ENCODE data around the gene TADA1.
"Not testable (repeated sequence)": the region's sequence is repeated elsewhere in the genome, so short reads cannot be mapped to it uniquely, and the experiment has no call there.

The TADA1 gene

DNA sequence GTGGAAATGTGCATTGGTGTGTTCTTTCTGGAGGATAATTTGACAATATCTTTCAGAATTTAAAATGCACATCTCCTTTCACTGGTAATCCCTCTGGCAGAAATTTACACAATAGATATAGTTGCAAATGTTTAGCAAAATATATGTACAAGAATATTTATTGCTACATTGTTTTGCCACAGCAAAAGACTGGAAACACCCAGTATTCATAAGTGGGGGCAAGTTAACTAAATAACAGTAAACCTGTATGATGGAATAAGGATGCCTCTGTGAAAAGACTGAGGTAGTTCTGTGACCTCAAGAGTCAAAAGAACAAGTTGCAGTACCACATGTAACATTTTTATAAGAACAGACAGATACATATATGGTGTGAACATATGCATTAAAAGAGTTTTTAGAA lies 13.7 kb upstream of the TADA1 start:
- no peak for ATAC-seq

DNA sequence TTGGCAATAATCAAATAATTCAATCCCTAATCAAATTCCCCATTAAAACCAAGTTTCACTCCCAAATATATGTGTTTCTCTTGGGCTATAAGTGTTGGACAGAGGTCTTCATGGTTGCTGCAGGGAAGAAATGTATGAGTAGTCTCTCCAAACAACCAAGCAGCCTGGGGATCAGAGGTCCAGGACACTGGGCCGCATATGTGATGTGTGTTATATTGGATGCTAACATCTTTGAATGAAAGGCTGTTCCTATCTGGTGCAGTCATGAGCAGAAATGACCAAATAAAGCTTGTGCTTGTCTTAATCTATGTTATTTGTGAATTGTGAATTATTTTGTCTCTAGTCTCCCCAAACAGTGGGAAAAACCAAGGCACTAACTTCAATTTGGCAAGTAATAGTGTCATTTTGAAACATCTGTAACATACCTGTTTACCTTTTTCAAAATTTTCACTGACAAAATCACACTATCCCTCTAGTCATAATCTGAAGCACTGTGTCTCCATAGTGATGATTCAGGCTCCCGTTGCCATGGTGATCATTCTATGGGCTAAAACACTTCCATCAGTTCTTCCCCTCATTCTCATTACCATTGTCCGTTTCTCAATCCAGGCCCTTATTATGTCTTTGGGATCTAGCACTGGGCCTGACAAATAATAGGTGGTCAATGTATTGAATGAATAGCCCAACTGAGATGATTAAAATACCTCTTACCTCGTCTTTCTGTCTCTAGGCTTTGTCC lies 12.5 kb upstream of the TADA1 start:
- ATAC-seq, result no peak

DNA sequence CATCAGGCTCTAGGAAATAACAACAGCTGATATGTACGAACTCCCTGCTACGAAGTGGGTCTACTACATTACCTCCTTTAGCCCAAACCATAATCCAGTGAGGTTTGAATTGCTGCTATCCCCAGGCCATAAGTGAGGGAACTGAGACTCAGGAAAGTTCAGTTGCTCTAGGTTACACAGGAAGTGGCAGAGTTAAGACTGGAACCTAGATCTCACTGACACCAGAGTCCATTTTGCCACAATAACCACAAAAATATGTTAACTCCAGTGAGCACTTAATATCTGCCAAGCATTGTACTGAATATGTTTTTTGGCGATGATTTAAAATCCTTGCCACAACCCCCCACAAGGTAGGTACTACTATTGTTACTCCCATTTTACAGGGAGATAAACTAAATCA lies 8.9 kb upstream of the TADA1 start:
- peak in 1 of 2 donors; percentile 13 for ATAC-seq

DNA sequence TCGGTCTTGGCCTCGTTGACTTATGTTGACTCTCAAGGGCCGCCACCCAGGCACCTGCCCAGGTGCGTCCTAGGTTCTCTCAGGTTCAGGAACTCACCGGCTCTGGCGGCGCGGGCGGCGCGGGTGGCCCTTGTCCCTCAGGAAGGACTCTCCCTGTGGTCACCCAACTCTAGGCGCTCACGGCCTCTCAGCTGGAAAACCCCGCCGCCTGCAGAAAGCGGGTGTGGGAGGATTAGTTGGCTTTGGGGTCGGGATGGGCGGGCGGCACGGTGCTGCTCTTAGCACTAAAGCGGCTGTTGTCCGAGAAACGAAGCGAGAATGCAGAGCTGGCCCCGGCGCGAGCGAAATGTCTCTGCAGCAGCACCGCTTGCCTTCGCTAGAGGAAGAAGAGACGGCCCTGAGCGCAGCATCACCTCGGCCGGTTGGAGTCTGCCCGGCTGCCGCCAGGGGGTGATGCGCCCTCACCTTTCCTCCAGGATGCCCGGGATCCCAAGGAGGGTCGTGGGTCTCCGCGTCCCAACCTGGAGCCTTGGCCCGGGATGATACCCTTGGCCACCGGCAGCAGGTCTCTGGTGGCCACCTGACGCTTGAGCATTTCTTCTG lies 8.1 kb upstream of the TADA1 start:
- ATAC-seq, result peak in 1 of 2 donors; percentile 49

DNA sequence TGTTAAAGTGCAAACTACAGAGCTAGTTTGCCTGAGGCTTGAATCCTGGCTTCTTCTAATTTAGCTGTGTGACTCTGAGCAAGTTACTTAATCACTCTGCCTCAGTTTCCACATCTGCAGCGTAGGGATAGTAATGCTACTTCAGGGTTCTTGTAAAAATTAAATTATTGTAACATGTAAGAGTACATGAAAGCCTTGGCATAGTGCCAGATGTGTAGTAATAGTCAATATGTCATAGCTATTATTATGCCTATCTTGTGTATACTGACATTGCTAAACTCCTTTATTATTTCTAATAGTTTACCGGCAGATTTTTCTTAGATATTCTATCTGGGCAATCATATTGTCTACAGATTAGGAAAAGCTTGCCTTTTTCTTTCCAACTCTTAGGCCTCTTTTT lies 6.8 kb upstream of the TADA1 start:
- no peak for ATAC-seq

DNA sequence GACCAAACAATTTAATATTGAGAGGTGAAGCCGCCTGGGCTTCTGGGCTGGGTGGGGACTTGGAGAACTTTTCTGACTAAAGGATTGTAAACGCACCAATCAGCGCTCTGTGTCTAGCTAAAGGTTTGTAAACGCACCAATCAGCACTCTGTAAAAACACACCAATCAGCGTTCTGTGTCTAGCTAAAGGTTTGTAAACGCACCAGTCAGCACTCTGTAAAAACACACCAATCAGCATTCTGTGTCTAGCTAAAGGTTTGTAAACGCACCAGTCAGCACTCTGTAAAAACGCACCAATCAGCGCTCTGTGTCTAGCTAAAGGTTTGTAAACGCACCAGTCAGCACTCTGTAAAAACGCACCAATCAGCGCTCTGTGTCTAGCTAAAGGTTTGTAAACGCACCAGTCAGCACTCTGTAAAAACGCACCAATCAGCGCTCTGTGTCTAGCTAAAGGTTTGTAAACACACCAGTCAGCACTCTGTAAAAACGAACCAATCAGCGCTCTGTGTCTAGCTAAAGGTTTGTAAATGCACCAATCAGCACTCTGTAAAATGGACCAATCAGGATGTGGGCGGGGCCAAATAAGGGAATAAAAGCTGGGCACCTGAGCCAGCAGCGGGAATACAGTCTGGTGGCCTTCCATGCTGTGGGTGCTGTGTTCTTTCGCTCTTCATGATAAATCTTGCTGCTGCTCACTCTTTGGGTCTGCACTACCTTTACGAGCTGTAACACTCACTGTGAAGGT lies 2.3 kb upstream of the TADA1 start:
- not testable (repeated sequence) for ATAC-seq

DNA sequence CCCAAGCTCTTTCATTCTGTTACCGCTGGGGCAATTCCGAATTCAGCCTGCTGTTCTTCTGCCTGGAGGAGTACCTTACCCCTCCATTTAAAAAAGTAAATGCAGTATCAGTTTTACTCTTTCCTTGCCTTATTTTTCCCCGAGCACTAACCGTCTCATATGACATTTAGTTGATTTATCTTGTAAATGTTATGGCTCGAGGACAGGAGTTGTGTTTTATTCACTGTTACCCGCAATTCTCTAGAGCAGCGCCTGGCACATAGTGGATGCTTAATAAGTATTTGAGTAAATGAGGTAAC lies 425 bp upstream of the TADA1 start:
- ATAC-seq, result no peak

DNA sequence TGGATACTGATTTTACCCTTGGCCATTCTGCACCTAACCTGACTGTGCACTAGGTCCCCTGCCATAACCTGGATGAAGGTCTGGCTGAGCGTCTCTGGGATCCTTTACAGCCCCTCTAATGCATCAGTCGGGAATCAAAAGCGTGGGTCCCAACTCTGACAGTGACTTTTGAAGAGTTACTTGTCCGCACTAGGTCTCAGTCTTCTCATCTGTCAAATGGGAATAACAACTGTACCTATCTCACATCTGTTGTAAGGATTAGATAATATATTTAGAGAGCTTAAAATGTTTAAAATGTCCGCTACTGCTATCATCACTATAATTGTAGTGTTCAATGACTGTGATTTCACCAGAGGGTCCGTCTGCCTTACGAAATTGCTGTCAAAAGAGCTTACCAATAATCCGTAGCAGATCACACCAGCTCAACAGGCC lies 746 bp downstream of the TADA1 start:
- ATAC-seq, result no peak

DNA sequence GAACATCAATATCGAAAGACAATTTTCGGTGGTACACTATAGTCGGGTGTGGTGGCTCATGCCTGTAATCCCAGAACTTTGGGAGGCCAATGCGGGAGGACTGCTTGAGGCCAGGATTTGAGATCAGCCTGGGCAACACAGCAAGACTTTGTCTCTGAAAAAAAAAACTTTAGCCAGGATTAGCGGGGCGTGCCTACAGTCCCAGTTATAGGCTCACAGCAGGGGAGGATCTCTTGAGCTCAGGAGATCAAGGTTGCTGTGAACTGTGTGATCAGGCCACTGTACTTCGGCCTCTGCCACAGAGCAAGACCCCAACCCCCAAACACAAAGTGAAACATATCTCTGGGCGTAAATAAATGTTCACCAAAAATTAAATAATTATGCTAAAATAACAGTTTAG lies 1.6 kb downstream of the TADA1 start:
- no peak for ATAC-seq

DNA sequence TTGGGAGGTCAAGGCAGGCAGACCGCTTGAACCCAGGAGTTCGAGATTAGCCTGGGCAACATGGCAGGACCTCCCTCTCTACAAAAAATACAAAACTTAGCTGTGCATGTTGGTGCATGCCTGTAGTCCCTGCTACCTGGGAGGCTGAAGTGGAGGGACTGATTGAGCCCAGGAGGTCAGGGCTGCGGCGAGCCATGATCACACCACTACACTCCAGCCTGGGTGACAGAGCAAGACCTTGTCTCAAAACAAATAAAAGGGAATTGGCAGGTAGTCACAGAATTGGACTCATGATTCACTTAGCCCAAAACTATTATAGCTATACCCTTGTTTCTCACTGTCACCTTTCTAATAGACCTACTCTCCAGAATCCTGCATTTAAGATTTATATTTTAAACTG lies 5.5 kb downstream of the TADA1 start:
- no peak for ATAC-seq

DNA sequence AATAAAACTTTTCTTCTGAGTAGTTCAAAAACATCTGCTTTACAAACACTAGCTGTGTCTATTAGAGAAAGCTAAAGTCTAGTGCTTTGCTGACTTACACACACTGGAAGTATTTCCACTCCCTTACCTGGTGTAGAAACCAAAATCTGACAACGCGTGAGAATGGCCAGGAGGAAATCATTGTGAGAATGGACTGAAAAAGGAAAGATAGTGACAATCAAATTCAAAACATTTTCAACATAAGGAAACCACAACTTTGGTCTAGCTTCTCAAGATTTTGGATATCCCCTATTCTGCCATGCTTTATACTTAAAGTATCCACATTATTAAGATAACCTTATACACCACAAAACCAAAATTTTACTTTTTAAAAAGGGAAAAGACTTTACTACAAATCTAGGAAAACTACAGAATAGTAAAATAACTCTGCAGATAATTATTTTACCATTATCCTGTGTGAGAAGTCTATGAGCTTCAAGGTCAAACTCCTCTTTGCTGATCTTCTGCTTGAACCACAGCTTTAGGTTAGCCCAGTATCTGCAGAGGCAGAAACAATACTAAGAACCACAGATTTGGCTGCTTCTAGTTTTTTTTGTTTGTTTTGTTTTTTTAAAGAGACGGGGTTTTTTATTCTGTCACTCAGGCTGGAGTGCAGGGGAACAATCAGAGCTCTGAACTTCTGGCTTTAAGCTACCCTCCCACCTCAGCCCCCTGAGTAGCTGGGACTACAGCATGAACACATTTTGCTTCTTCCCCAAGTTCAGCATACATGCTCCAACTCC lies 6.6 kb downstream of the TADA1 start:
- no peak for ATAC-seq

DNA sequence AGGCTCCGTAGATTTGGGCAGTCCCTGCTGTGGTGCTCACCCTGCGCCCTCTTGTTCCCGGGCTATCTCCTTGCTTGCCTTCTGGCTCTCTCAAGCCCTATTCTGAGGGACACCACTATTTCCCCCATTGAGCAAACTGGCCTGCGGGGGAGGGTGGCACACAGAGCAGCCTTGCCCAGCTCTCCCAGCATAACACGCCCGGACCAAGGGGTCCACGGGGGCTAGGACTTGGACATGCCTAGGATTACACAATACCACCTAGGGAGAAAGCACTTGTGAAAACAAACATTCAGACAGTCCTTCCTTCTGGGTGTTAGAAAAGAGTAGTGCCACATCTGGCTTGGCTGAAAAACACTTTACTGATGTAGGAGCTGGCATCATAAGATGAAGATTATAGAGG lies 7.4 kb downstream of the TADA1 start:
- ATAC-seq, result no peak

DNA sequence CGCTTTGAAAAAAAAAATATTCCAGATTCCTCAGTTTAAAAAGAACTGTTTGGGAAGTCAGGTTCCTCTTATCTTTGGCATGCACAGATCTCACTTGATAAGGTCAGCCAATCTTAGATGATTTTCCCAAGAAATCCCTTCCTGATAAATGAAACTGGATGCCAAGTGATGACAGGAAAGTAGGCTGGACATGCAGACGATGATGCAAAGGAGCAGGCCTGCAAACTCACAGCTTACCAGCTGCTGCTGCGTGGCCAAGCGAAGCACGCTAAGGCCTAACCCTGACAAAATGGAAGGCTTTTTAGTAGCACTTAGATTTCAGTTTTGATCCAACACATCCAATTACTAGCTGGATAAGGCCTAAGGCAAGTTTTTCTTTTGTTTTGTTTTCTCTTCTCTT lies 10.1 kb downstream of the TADA1 start:
- no peak for ATAC-seq

DNA sequence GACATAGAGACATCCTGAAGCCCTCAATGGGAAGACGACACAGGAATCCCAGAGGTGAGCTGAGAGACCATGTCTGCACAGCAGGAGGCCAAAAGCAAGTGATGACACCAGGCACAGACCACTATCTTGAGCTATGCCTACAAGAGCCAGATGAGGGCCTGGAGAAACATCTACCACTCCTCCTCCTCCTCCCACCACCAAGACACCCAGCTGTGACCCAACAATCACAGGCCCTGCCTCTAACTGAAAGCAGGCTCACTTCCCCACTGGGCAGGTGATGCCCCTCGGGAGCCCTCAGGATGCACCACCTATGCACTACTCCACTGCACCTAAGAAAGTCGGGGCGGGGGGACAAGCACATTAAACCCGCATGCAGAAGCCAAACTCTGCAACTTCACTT lies 16.5 kb downstream of the TADA1 start:
- no peak for ATAC-seq

DNA sequence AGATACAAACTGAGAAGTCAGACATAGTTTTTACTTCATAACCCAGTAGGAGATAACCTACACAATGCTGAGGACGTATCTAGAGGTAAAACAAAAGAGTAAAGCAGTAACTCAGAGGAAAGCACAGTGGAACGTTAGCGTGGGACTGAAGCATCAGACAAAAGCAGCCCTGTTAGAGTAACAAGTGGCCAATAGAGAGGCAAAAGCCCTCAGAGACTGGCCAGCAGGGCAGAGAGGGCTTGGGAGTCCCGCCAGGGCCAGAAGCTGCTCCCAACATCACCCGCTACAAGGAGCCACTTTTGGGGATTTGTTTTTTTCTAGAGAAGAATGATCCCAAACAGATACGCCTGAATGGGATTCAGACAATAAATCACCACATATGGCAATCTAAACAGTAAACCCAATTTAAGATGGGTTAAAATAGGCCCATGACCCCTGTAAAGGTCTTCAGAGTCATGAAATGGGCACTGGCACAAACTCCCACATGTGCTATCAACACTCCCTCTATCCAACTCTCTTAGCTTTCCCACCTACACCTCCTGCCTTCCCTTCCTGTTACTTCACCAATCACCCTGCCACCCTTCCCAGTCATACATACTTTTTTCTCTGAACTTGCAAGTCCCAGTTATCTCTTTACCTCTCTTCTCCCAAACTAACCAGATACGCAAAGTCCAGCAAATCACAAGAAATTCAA lies 17.2 kb downstream of the TADA1 start:
- ATAC-seq, result no peak

DNA sequence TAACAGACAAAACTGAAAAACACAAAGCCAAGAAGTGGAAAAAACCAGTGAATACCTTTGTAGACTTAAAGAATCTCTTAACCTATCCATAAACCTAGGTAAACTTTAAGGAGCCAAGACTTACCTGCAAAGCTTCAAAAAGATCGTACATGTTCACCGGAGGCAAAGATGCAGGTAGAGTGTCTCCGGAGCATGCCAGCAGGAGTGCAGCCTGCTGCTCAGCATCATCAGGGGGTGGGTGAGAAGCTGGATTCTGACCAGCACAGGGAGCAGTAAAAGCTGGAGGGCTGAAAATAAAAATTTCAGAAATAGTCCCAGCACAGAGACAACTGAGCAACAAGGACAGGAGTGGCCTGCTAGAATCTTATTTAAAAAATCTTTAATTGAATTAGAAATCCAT lies 18.1 kb downstream of the TADA1 start:
- no peak for ATAC-seq

DNA sequence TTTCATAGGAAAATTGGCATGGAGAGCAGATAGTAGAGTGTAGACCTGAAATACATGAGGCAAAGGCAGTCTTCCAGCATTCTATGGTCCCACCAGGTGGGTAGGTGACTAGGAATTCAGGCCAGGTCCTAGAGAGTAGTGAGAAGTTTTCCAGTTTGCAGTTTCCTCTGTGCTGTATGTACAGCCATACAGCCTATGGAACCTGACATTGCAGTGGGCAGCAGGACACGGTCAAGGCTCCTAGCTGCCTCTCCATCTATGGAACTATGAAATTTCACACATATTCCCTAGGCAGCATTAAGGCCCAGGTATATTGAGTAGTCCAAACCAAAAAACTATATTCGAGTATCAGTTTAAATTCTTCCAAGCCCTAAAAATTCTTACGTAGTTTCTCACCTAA lies 20.5 kb downstream of the TADA1 start:
- no peak for ATAC-seq

DNA sequence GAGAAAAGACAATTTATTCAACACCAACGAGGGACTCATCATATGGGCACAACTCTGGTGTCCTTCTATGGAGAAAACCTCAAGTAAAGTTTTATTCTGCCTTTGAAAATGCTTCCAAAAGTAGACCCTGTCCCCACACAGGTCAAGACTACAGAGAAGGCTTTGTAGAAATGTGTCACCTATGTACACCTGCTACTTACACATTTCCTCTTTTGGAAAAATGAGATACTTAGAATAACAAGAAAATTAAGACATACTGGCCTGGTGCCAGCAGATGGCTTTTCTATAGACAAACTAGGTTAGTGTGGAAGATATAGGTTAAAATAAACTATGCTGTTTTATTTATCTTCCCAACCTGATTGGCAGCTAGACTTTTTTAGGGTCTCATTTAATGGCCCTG lies 23.1 kb downstream of the TADA1 start:
- ATAC-seq, result no peak

DNA sequence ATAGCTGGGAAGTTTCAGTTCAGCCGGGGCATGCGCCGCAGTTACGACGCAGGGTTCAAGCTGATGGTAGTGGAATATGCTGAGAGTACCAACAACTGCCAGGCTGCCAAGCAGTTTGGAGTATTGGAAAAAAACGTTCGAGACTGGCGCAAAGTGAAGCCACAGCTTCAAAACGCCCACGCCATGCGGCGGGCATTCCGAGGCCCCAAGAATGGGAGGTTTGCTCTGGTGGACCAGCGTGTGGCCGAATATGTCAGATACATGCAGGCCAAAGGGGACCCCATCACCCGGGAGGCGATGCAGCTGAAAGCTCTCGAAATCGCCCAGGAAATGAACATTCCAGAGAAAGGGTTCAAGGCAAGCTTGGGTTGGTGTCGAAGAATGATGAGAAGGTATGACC lies 26.9 kb downstream of the TADA1 start:
- no peak for ATAC-seq

DNA sequence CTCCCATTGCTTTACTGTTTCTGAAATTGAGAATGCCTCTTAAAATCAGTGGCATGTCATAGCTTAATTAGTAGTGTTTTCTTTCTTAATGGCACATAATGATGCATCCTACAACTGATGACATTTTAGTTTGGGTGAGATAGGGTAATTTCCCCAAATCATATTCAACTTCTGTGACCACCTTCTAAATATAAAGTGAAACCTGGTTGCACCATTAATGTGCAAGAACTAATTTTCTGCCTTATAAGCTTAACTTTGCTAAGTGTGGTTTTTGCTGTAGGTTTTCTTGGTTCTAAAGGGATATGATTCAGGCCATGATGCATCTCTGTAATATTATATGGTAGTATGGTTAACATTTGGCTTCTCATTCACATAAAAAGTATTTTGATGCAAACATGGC lies 27.9 kb downstream of the TADA1 start:
- ATAC-seq, result peak; percentile 83 to 87

DNA sequence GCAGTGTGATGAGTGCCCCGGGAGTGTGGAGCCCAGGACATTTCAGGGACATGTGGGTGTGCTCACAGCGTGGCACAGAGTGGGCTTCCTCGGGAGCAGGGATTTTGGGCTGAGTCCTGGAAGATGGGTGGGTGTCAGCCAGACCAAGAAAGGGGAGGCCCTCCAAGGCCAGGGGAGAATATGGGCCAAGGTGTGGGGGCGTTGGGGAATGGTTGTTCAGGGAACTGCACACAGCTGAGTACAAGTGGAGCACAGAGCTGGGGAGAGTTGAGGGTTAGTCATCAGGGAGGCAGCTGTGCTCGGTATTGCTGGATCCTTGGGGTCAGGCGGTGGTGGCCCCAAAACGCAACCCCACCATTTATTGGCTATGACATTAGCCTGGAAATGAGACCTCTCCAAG lies 31.3 kb downstream of the TADA1 start:
- no peak for ATAC-seq

DNA sequence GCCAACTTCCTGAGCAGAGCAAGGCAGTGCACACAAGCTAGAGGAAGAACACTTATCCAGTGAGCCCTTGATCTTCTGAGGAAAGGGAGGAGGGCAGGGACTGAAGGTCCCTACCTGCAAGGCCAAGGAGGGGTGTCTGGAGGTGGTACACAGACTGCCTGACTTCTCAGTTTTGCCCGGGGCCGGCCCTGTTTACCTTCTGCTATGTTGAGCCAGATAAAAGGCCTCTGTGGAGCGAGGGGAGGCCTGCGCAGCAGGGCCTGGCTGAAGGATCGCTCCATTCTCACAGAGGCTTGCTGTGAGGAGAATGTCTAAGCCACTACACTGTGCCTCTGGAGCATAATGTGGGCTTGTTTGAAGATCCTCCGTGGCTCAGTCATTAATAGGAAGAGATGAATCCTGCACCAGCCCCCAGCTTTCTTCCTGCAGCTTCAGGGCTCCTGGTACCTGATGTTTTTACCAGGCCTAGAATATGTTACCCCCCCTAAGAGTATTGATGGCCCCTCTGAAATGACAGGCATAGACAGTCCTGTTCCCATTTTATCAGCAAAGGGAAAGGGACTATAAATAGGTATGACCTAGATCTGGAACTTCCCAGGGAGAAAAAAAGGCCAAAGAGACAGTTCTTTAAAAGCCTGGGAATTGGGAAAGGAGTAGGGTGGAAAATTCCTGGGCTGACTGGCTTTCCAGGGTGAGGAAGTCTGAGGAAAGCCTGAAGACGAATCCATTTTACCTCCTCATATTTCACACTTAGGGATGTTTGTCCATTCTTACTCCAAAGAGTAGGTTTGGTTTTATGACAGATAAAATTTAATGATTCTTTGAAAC lies 32.1 kb downstream of the TADA1 start:
- ATAC-seq, result no peak
